GM12878 (cell line): Measurements from ENCODE around the gene RAB13. TPM values are rescaled to one million over a fixed set of nuclear protein-coding genes. Genes with fewer than 3 reads are reported as not detected.

Experiments used
- CEBPB ChIP-seq, 2 experiments: fragments of 150-350 bp in 1 of 2; IDR thresholded peaks; 2 replicates each; pipeline ENCODE4 v1.6.1; 2012 to 2014; ENCODE audit warnings: low read depth in 2 of 2, low read length in 2 of 2, borderline replicate concordance in 1 of 2, inconsistent platforms in 1 of 2
- FOXK2 ChIP-seq: fragments of 450-650 bp; IDR thresholded peaks from 2 replicates; pipeline ENCODE4 v1.6.1; 2017; ENCODE audit warnings: mild to moderate bottlenecking, moderate library complexity
- GATAD2B ChIP-seq: fragments of 450-650 bp; conservative IDR thresholded peaks from 2 replicates; pipeline ENCODE4 v1.6.1; 2017; ENCODE audit warnings: low read depth, mild to moderate bottlenecking, moderate library complexity
- JUNB ChIP-seq: IDR thresholded peaks from 2 replicates; pipeline ENCODE4 v1.6.1; 2016; ENCODE audit warnings: antibody characterized with exemption, mild to moderate bottlenecking
- KAT2A ChIP-seq: conservative IDR thresholded peaks from 2 replicates; pipeline ENCODE4 v1.6.1; 2011; ENCODE audit warnings: low read depth, low read length; ENCODE audit not compliant: control insufficient read depth
- MEF2B ChIP-seq: fragments of 450-650 bp; IDR thresholded peaks from 2 replicates; pipeline ENCODE4 v1.6.1; 2018; ENCODE audit warnings: mild to moderate bottlenecking, moderate library complexity; ENCODE audit not compliant: partially characterized antibody, poor library complexity, severe bottlenecking
- NBN ChIP-seq: fragments of 450-650 bp; IDR thresholded peaks from 2 replicates; pipeline ENCODE4 v1.6.1; 2016
- NFXL1 ChIP-seq: fragments of 450-650 bp; IDR thresholded peaks from 2 replicates; pipeline ENCODE4 v1.6.1; 2017; ENCODE audit warnings: antibody characterized with exemption, mild to moderate bottlenecking, borderline replicate concordance
- PAX5 ChIP-seq: IDR thresholded peaks from 2 replicates; pipeline ENCODE4 v1.6.1; 2011; ENCODE audit warnings: low read depth, low read length, borderline replicate concordance
- SRF ChIP-seq, 2 experiments: IDR thresholded peaks; 2 replicates each; pipeline ENCODE4 v1.6.1; 2011; ENCODE audit warnings: low read depth in 2 of 2, low read length in 2 of 2, mild to moderate bottlenecking in 1 of 2, moderate library complexity in 1 of 2
- ZNF217 ChIP-seq: fragments of 450-650 bp; IDR thresholded peaks from 2 replicates; pipeline ENCODE4 v1.6.1; 2017; ENCODE audit warnings: antibody characterized with exemption, mild to moderate bottlenecking
- polyA plus RNA-seq, 11 experiments: library from polyadenylated mRNA; depleted of rRNA in 4 of 11; unstranded in 6 of 11; stranded (reverse) in 5 of 11; fragments of >200 nt; fragmentation: Nextera tagmentation in 4 of 11; fragmentation: Illumina TruSeq in 1 of 11; extraction: Ambion mirVana in 4 of 11; extraction: Trizol in 1 of 11; gene quantifications; 1 replicate in 1 of 11; 2 replicates in 10 of 11; pipeline versions ENCODE4 v1.2.1 to v1.2.3, GENCODE V29; 2011 to 2016; ENCODE audit warnings: inconsistent platforms in 2 of 11, missing spikeins in 2 of 11, low read depth in 1 of 11
- total RNA-seq, 4 experiments: library from RNA; depleted of rRNA in 3 of 4; stranded (reverse); fragments of >200 nt in 3 of 4; fragmentation: Illumina TruSeq in 1 of 4; extraction: Trizol in 1 of 4; gene quantifications; 2 replicates each; pipeline versions ENCODE4 v1.2.1 to v1.2.3, GENCODE V29; 2013 to 2021
- TF ChIP-seq, protein P1 (sequence below): fragments of 450-650 bp; IDR thresholded peaks from 2 replicates; pipeline ENCODE4 v1.6.1; 2017; ENCODE audit warnings: mild to moderate bottlenecking, moderate library complexity
- TF ChIP-seq, protein P2 (sequence below): fragments of 450-650 bp; IDR thresholded peaks from 2 replicates; pipeline ENCODE4 v1.6.1; 2016; ENCODE audit warnings: mild to moderate bottlenecking, moderate library complexity, borderline replicate concordance
- TF ChIP-seq, protein P3 (sequence below), 3 experiments: IDR thresholded peaks in 2 of 3; conservative IDR thresholded peaks in 1 of 3; 2 replicates each; pipeline ENCODE4 v1.5.1; 2011; ENCODE audit warnings: low read depth in 3 of 3, low read length in 3 of 3, mild to moderate bottlenecking in 3 of 3, control low read depth in 2 of 3, moderate library complexity in 2 of 3, inconsistent platforms in 1 of 3, mixed read lengths in 1 of 3; ENCODE audit not compliant: control insufficient read depth in 2 of 3, insufficient read depth in 1 of 3; ENCODE audit errors: extremely low read depth in 1 of 3
- TF ChIP-seq, protein P4 (sequence below): fragments of 450-650 bp; conservative IDR thresholded peaks from 2 replicates; pipeline ENCODE4 v1.6.1; 2017; ENCODE audit warnings: mild to moderate bottlenecking, moderate library complexity

The RAB13 gene
- total and polyA plus RNA-seq, 10 of the 15 experiments (the other 5 are each of a cell fraction or from before 2014, with no cell fraction given) = 0.75 to 30.7 (median 15.9) TPM

DNA sequence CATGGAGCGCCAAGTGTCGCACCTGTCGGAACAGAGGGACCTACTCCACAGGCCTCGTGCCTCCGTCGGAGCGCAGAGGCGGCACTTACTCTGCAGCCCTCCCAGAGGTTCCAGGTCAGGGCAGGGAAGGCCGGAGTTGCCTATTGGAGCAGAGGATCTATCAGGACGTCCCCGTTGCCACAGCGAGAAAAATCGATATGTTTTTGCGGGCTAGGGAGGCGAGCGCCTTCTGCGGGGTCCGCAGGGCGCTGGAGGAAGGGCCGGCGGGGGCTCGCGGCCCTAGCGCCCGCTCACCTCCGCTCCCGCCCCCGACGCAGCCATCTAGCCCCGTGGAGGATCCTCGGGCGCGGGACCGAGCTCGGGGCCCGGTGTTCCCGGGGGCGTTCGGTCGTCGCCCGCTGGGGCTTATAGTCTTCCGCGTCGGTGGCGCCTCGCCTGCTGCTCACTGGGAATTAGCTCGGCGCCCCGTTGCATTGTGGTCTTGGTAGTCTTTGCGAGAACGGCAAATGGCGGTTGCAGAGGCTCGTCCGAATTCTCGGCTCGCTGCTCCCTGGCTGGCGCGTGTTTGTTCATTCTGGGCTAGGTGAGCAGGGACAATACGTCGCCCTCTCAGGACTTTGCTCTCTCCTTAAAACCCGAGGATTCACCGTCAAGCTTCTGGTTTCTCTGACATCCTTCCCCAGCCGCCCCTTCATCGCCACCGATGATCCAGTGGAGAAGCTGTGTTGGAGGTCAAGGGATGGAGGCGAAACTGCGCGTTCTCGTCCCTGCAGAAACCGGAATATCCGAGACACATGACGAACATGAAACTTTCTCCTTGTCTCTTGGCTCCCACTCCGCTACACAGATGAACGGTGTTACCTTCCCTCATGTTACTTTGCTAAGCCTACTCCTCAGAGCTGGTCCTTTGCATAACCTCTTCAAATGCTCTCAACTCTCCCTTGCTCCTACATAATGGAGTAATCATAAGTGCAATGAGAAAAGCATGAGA, 8.6 kb downstream of the RAB13 start, which contains the start of gene JTB (continued):
- TF ChIP-seq, protein P1, sequence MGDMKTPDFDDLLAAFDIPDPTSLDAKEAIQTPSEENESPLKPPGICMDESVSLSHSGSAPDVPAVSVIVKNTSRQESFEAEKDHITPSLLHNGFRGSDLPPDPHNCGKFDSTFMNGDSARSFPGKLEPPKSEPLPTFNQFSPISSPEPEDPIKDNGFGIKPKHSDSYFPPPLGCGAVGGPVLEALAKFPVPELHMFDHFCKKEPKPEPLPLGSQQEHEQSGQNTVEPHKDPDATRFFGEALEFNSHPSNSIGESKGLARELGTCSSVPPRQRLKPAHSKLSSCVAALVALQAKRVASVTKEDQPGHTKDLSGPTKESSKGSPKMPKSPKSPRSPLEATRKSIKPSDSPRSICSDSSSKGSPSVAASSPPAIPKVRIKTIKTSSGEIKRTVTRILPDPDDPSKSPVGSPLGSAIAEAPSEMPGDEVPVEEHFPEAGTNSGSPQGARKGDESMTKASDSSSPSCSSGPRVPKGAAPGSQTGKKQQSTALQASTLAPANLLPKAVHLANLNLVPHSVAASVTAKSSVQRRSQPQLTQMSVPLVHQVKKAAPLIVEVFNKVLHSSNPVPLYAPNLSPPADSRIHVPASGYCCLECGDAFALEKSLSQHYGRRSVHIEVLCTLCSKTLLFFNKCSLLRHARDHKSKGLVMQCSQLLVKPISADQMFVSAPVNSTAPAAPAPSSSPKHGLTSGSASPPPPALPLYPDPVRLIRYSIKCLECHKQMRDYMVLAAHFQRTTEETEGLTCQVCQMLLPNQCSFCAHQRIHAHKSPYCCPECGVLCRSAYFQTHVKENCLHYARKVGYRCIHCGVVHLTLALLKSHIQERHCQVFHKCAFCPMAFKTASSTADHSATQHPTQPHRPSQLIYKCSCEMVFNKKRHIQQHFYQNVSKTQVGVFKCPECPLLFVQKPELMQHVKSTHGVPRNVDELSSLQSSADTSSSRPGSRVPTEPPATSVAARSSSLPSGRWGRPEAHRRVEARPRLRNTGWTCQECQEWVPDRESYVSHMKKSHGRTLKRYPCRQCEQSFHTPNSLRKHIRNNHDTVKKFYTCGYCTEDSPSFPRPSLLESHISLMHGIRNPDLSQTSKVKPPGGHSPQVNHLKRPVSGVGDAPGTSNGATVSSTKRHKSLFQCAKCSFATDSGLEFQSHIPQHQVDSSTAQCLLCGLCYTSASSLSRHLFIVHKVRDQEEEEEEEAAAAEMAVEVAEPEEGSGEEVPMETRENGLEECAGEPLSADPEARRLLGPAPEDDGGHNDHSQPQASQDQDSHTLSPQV = no peak
- TF ChIP-seq NFXL1 = no peak
- TF ChIP-seq MEF2B = no peak
- TF ChIP-seq, protein P2, sequence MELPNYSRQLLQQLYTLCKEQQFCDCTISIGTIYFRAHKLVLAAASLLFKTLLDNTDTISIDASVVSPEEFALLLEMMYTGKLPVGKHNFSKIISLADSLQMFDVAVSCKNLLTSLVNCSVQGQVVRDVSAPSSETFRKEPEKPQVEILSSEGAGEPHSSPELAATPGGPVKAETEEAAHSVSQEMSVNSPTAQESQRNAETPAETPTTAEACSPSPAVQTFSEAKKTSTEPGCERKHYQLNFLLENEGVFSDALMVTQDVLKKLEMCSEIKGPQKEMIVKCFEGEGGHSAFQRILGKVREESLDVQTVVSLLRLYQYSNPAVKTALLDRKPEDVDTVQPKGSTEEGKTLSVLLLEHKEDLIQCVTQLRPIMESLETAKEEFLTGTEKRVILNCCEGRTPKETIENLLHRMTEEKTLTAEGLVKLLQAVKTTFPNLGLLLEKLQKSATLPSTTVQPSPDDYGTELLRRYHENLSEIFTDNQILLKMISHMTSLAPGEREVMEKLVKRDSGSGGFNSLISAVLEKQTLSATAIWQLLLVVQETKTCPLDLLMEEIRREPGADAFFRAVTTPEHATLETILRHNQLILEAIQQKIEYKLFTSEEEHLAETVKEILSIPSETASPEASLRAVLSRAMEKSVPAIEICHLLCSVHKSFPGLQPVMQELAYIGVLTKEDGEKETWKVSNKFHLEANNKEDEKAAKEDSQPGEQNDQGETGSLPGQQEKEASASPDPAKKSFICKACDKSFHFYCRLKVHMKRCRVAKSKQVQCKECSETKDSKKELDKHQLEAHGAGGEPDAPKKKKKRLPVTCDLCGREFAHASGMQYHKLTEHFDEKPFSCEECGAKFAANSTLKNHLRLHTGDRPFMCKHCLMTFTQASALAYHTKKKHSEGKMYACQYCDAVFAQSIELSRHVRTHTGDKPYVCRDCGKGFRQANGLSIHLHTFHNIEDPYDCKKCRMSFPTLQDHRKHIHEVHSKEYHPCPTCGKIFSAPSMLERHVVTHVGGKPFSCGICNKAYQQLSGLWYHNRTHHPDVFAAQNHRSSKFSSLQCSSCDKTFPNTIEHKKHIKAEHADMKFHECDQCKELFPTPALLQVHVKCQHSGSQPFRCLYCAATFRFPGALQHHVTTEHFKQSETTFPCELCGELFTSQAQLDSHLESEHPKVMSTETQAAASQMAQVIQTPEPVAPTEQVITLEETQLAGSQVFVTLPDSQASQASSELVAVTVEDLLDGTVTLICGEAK = peak; percentile 19; the same call in 1 of the 2 replicates
- TF ChIP-seq NBN = 0 out of 2 replicates have a peak, but pooled peaks have one; percentile 58
- TF ChIP-seq PAX5 = 0 out of 2 replicates have a peak, but pooled peaks have one; percentile 19
- TF ChIP-seq GATAD2B = no peak; the same call in 1 of the 2 replicates
- TF ChIP-seq KAT2A = no peak
- peak; percentile 35 for TF ChIP-seq JUNB
- TF ChIP-seq, protein P3, sequence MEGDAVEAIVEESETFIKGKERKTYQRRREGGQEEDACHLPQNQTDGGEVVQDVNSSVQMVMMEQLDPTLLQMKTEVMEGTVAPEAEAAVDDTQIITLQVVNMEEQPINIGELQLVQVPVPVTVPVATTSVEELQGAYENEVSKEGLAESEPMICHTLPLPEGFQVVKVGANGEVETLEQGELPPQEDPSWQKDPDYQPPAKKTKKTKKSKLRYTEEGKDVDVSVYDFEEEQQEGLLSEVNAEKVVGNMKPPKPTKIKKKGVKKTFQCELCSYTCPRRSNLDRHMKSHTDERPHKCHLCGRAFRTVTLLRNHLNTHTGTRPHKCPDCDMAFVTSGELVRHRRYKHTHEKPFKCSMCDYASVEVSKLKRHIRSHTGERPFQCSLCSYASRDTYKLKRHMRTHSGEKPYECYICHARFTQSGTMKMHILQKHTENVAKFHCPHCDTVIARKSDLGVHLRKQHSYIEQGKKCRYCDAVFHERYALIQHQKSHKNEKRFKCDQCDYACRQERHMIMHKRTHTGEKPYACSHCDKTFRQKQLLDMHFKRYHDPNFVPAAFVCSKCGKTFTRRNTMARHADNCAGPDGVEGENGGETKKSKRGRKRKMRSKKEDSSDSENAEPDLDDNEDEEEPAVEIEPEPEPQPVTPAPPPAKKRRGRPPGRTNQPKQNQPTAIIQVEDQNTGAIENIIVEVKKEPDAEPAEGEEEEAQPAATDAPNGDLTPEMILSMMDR (IDR thresholded peaks at IDR 0.05 in 2 of 3, conservative IDR thresholded peaks at IDR 0.05 in 1 of 3; ENCODE audit: control insufficient read depth in 2 of 3, extremely low read depth in 1 of 3, insufficient read depth in 1 of 3, low read depth in 3 of 3, low read length in 3 of 3) = no peak
- no peak for TF ChIP-seq CEBPB (IDR thresholded peaks at IDR 0.05; ENCODE audit: borderline replicate concordance in 1 of 2, low read depth in 2 of 2, low read length in 2 of 2)
- TF ChIP-seq, protein P4, sequence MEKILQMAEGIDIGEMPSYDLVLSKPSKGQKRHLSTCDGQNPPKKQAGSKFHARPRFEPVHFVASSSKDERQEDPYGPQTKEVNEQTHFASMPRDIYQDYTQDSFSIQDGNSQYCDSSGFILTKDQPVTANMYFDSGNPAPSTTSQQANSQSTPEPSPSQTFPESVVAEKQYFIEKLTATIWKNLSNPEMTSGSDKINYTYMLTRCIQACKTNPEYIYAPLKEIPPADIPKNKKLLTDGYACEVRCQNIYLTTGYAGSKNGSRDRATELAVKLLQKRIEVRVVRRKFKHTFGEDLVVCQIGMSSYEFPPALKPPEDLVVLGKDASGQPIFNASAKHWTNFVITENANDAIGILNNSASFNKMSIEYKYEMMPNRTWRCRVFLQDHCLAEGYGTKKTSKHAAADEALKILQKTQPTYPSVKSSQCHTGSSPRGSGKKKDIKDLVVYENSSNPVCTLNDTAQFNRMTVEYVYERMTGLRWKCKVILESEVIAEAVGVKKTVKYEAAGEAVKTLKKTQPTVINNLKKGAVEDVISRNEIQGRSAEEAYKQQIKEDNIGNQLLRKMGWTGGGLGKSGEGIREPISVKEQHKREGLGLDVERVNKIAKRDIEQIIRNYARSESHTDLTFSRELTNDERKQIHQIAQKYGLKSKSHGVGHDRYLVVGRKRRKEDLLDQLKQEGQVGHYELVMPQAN = peak; percentile 68; the same call in 1 of the 2 replicates
- TF ChIP-seq FOXK2 = no peak
- TF ChIP-seq ZNF217 = no peak
- TF ChIP-seq SRF (IDR thresholded peaks at IDR 0.05; ENCODE audit: low read depth in 2 of 2, low read length in 2 of 2) = no peak
